Body of pancreas (tissue), 4 donors: ENCODE data around the gene FOSB. TPM values are rescaled to one million over a fixed set of nuclear protein-coding genes. Genes with fewer than 3 reads are reported as not detected.

Source experiments
- ATAC-seq: fragments of 150-250 bp; one replicate; pipeline ENCODE4 v1.9.1; 2016
- DNase-seq, 4 donors: peaks; one replicate each; pipeline ENCODE4 v3.0.0-alpha.2; 2019
- H3K27ac ChIP-seq, 4 donors: fragments of 200-600 bp; sonication (generic); 1 replicate in 3 of 4; 2 replicates in 1 of 4; pipeline versions ENCODE4 v1.5.1 to v1.6.1; 2016 to 2019; ENCODE audit warnings: mild to moderate bottlenecking in 1 of 4, mixed read lengths in 1 of 4, moderate library complexity in 1 of 4
- H3K27me3 ChIP-seq, 2 donors: fragments of 200-600 bp; sonication (generic); one replicate each; pipeline ENCODE4 v1.6.0; 2016; ENCODE audit warnings: mild to moderate bottlenecking in 1 of 2
- H3K36me3 ChIP-seq, 2 donors: fragments of 200-600 bp; sonication (generic); replicated peaks in 1 of 2; 2 replicates each; pipeline ENCODE4 v1.5.1; 2016; ENCODE audit warnings: low read depth in 2 of 2; ENCODE audit not compliant: insufficient read depth in 1 of 2
- H3K4me1 ChIP-seq: fragments of 200-600 bp; sonication (generic); one replicate; pipeline ENCODE4 v1.6.0; 2016
- H3K4me3 ChIP-seq, 2 donors: fragments of 200-600 bp; sonication (generic); 1 replicate in 1 of 2; 2 replicates in 1 of 2; pipeline ENCODE4 v1.5.1; 2016 to 2019
- H3K9me3 ChIP-seq, 3 donors: fragments of 200-600 bp; sonication (generic); 1 replicate in 2 of 3; 2 replicates in 1 of 3; pipeline ENCODE4 v1.5.1; 2016
- POLR2A ChIP-seq, 3 donors: fragments of 450-650 bp; IDR thresholded peaks; one replicate each; pipeline ENCODE4 v1.6.1; 2016; ENCODE audit warnings: antibody characterized with exemption in 3 of 3, mild to moderate bottlenecking in 2 of 3
- WGBS, 2 donors: methylation state at CpG; one replicate each; pipeline ENCODE4 v1.1.5; 2017; 5-methylcytosine and 5-hydroxymethylcytosine counted together
- intact Hi-C: fragments of 100-400 bp; cut with DNase I; formaldehyde crosslinking; loops from one replicate; pipeline ENCODE4 v1.15.1; 2023
- total RNA-seq, 2 donors: library from RNA; depleted of rRNA; stranded (reverse); fragments of >200 nt; gene quantifications; one replicate each; pipeline ENCODE4 v1.1.0, GENCODE V29; 2016
- TF ChIP-seq, protein P1 (sequence below), 7 experiments: fragments of 450-650 bp in 4 of 7; fragments of 200-600 bp in 3 of 7; sonication (generic) in 3 of 7; IDR thresholded peaks; one replicate each; pipeline ENCODE4 v1.5.1; 2016 to 2019; ENCODE audit warnings: antibody characterized with exemption in 7 of 7

FOSB gene
- total RNA-seq, 2 donors from 2014 or later = 4.2 to 84.7 TPM

DNA sequence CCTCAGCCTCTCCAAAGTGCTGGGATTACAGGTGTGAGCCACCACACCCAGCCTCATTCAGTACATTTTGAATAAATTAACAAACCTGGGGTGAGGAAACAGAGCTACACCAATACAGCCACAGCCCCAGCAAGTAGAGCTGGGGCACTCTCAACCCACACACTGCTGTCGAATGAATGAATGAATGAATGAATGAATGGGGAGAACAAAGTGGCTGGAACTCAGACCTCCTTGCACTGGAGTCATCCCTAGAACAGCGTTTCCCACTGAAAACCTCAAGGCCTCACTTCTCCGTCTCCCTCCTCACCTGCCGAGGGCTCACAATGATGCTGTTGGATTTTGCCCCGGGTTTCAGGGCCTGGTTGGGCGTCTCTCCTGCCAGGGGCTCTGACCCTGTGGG lies 46.9 kb upstream of the FOSB start:
- ATAC-seq (no peak), DNase-seq (no peak)
- no peak overlapping the region for H3K27ac ChIP-seq
- no peaks in the 10 kb centered on the region for H3K9me3 ChIP-seq
- intact Hi-C loops = no loop called here
- no peak overlapping the region for H3K4me3 ChIP-seq
- no peak for TF ChIP-seq POLR2A (IDR thresholded peaks at IDR 0.05)
- TF ChIP-seq, protein P1, sequence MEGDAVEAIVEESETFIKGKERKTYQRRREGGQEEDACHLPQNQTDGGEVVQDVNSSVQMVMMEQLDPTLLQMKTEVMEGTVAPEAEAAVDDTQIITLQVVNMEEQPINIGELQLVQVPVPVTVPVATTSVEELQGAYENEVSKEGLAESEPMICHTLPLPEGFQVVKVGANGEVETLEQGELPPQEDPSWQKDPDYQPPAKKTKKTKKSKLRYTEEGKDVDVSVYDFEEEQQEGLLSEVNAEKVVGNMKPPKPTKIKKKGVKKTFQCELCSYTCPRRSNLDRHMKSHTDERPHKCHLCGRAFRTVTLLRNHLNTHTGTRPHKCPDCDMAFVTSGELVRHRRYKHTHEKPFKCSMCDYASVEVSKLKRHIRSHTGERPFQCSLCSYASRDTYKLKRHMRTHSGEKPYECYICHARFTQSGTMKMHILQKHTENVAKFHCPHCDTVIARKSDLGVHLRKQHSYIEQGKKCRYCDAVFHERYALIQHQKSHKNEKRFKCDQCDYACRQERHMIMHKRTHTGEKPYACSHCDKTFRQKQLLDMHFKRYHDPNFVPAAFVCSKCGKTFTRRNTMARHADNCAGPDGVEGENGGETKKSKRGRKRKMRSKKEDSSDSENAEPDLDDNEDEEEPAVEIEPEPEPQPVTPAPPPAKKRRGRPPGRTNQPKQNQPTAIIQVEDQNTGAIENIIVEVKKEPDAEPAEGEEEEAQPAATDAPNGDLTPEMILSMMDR (IDR thresholded peaks at IDR 0.05) = no peak
- WGBS, 2 donors = 88 to 94% methylated on average over 6 of the region's 6 CpGs
- H3K27me3 ChIP-seq = no peaks in the 10 kb centered on the region
- peaks cover 26% of the 10 kb centered on the region for H3K4me1 ChIP-seq
- H3K36me3 ChIP-seq = no peaks in the 10 kb centered on the region

- no peaks in the 10 kb centered on the region for H3K9me3 ChIP-seq
Observed at GRCh38 chr19:45421947-45422498, 45.8 kb upstream of the FOSB start.

GRCh38 chr19:45423033-45423588 lies 44.7 kb upstream of the FOSB start:
- Histone ChIP-seq H3K9me3 (no peaks in the 10 kb centered on the region), H3K4me1 (peaks cover 26% of the 10 kb centered on the region), H3K27ac (peak overlapping the region; percentile 84 to 97 (median 90)), H3K4me3 (peak overlapping the region; percentile 12 to 29), H3K36me3 (no peaks in the 10 kb centered on the region), H3K27me3 (no peaks in the 10 kb centered on the region)
- intact Hi-C loops = no loop called here
- no peak for ATAC-seq
- DNase-seq = no peak
- 9 to 22% methylated on average over 12 to 20 of the region's 20 CpGs for WGBS, 2 donors
- TF ChIP-seq, protein P1 (IDR thresholded peaks at IDR 0.05) = no peak
- no peak for TF ChIP-seq POLR2A (IDR thresholded peaks at IDR 0.05)

More at GRCh38 chr19:45421947-45422498, 45.8 kb upstream of the FOSB start:
- no peak overlapping the region for H3K4me3 ChIP-seq
- ATAC-seq = no peak
- no peaks in the 10 kb centered on the region for H3K36me3 ChIP-seq
- H3K27me3 ChIP-seq = no peaks in the 10 kb centered on the region
- 73 to 76% methylated on average over 6 of the region's 6 CpGs for WGBS, 2 donors
- no peak overlapping the region for H3K27ac ChIP-seq
- intact Hi-C loops = no loop called here
- TF ChIP-seq, protein P1 (IDR thresholded peaks at IDR 0.05) = no peak
- DNase-seq = no peak
- peaks cover 26% of the 10 kb centered on the region for H3K4me1 ChIP-seq

DNA sequence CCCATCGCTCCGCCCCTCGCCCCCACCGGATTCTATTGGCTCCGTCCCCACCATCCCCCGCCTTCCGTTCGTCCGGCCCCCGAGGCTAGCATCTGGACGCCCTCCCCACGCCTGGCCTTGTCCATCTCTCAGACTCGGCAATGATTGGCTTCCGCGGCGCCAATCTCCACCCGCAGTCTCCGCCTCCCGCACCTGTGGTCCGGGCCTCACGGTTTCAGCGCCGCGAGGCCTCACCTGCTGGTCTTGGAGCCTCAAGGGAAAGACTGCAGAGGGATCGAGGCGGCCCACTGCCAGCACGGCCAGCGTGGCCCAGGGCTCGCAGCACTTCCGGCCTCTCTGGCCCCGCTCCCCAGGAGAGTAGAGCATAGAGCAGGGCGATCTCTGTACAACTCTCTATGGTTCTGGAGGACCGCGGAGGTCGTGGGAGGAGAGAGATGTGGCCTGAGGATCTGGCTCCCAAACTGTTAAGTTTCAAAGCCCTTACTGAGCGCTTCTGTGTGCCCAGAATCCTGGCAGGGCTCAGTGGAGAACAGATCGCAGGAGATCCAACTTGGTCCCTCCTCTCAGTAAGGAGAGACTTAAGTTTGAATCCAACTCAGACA lies 44.1 kb upstream of the FOSB start, which contains the start of gene ERCC1:
Gene ERCC1 (minus strand): TSS at position 329 of the 602 bp plus-strand sequence. CDS start 543 bp downstream, outside the sequence.
- Histone ChIP-seq H3K4me3 (peak within 1 kb of the TSS; percentile 12 to 29), H3K27ac (peak within 1 kb of the TSS; percentile 84 to 97 (median 90)), H3K27me3 (no peaks in the 10 kb centered on the region), H3K9me3 (no peaks in the 10 kb centered on the region), H3K4me1 (peaks cover 32% of the 10 kb centered on the region), H3K36me3 (no peaks in the 10 kb centered on the region)
- peak; percentile 99 to 100 (median 100) for DNase-seq
- intact Hi-C loops = no loop called here
- 0% methylated on average over 11 to 37 of the region's 37 CpGs for WGBS, 2 donors
- ATAC-seq = peak; percentile 89
- TF ChIP-seq, protein P1 (IDR thresholded peaks at IDR 0.05) = peak in 2 of 7 experiments; percentile 10 to 17
- TF ChIP-seq POLR2A (IDR thresholded peaks at IDR 0.05) = peak; percentile 80 to 95 (median 94)
